ENCODE measurements around the gene XAF1.

XAF1 gene

GRCh38 chr17:6796017-6796886, 40.4 kb downstream of the XAF1 start:
- DNase-seq (ENCODE audit: low read depth): no peak
- TF ChIP-seq, protein P1, sequence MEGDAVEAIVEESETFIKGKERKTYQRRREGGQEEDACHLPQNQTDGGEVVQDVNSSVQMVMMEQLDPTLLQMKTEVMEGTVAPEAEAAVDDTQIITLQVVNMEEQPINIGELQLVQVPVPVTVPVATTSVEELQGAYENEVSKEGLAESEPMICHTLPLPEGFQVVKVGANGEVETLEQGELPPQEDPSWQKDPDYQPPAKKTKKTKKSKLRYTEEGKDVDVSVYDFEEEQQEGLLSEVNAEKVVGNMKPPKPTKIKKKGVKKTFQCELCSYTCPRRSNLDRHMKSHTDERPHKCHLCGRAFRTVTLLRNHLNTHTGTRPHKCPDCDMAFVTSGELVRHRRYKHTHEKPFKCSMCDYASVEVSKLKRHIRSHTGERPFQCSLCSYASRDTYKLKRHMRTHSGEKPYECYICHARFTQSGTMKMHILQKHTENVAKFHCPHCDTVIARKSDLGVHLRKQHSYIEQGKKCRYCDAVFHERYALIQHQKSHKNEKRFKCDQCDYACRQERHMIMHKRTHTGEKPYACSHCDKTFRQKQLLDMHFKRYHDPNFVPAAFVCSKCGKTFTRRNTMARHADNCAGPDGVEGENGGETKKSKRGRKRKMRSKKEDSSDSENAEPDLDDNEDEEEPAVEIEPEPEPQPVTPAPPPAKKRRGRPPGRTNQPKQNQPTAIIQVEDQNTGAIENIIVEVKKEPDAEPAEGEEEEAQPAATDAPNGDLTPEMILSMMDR (conservative IDR thresholded peaks at IDR 0.05; ENCODE audit: control insufficient read depth, insufficient read depth, low read depth, low read length): no peak
- H3K4me3 ChIP-seq (ENCODE audit: control insufficient read depth, low read depth, low read length): no peak overlapping the region

DNA sequence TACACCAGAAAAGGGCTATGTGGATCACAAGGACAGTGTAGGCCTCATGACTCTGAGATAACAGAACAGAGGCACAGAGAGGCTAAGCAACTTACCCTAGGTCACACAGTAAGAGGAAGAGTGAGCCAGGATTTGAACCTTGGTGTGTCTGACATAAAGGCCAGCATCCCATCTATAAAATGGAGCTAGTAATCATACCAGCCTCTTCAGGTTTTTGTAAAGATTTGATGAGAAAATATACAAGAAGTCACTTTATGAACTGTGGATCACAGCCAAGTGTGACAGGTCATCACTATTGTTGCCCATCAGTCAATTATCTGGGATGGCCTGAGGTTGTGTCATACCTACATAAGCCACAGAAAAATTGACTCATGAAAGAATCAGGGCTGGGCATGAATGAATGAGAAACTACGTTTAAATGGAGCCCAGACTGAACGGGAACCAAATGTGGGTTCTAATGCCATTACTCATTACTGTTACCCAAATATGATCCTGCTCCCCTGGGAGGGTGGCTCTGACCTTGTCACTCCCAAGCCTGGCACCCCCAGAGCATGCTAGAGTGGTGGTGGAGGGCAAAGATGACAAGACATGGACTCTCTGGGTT, 41.1 kb downstream of the XAF1 start:
- TF ChIP-seq, protein P1 (conservative IDR thresholded peaks at IDR 0.05; ENCODE audit: control insufficient read depth, insufficient read depth, low read depth, low read length): no peak

DNA sequence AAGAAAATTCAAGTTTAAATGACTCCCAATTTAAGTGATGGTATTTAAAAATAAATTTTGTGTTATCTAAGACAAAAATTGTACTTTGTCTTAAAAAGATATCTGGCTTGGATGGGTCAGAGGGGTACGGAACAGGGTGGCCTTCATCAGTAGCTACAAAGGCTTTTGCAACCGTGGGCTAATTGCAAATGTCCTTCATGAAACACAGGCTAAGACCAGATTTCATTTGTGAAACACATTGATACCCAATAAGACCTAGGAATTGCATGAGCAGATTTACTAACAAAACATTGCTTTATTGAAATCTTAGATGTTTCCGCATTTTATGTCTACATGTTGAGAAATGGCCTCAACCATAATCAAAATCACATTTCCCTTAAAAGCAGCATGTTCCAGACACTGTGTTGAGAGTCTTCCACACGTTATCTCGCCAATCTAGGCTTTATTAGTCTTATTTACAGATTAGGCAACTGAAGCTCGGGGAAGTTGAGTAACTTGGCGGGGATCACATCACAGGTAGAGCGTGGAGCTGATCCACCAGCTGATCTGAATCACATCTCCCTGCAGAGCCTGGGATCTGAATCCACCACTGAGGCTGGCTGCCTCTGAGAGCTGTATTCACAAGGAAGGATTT, 42.0 kb downstream of the XAF1 start:
- peak; percentile 35 for DNase-seq (ENCODE audit: low read depth)
- TF ChIP-seq, protein P1 (conservative IDR thresholded peaks at IDR 0.05; ENCODE audit: control insufficient read depth, insufficient read depth, low read depth, low read length): no peak
- no peak overlapping the region for H3K4me3 ChIP-seq (ENCODE audit: control insufficient read depth, low read depth, low read length)

More for the DNA sequence above, 41.1 kb downstream of the XAF1 start:
- no peak overlapping the region for H3K4me3 ChIP-seq (ENCODE audit: control insufficient read depth, low read depth, low read length)
- peak; percentile 78 for DNase-seq (ENCODE audit: low read depth)

DNA sequence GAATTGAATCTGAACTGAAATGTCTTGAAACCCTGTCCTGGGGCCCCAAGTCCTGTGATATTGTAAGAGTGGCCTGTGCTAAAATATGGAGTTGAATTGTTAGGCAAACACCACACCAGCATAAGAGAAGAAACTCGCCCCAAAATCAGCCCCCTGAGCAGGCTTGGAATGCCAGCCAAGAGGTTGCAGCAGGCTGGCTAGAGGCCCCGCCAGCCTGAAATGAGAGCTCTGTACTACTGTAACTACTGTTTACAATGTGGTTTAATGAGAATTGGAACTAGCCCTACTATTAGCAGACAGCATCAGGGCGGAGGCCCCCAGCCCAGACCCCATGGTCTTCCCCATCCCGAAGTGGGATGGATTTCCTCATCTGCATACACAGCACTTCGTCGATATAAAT, 43.9 kb downstream of the XAF1 start:
- TF ChIP-seq, protein P1 (conservative IDR thresholded peaks at IDR 0.05; ENCODE audit: control insufficient read depth, insufficient read depth, low read depth, low read length): no peak
- no peak for DNase-seq (ENCODE audit: low read depth)
- no peak overlapping the region for H3K4me3 ChIP-seq (ENCODE audit: control insufficient read depth, low read depth, low read length)

DNA sequence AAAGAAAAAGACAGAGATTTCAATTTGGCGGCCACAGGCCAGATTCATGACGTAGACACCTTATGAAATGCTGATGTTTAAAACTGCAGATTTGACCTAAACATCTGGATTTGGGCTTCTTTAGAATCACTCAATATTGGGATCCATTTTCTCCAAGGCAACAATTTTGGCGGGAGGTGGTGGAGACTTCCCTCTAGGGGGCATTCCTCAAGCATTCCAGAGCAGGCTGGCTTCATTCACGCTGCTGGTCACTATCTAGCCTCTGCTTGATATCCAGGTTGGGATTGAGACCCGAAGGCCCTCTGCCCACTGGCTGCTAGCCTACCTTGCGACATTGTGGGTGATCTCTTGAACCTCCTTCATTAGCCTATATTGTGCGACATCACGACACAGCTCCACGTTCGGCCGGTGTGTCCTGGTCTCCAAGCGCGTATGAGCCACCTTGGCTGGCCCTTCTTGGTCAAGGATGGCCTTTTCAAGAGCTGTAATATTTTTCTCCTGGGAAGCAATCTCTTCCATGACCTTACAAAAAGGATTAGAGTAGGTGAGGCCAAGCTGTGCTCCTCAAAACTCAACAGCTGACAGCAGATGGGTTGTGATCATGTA, 44.7 kb downstream of the XAF1 start:
- TF ChIP-seq, protein P1 (conservative IDR thresholded peaks at IDR 0.05; ENCODE audit: control insufficient read depth, insufficient read depth, low read depth, low read length): no peak
- H3K4me3 ChIP-seq (ENCODE audit: control insufficient read depth, low read depth, low read length): no peak overlapping the region
- no peak for DNase-seq (ENCODE audit: low read depth)

DNA sequence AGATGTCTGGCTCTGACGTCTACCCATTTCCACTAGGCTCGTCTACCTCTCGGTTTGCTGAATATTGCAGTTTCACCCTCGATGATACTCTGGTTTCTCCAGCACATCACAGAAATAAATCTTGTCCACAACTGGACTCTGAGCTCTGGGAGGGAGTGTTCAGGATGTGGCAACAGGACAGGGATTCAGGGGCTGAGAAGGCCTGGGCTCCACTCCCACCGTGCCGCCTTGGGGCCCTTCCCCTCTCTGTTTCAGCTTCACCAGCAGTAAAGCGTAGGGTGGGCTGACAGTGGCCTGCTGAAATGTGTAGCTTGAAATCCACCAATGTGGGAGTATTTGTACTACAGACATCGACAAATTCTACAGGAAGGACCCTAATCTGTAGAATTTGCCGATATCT, 55.7 kb downstream of the XAF1 start:
- TF ChIP-seq, protein P1 (conservative IDR thresholded peaks at IDR 0.05; ENCODE audit: control insufficient read depth, insufficient read depth, low read depth, low read length): no peak
- DNase-seq (ENCODE audit: low read depth): no peak
- no peak overlapping the region for H3K4me3 ChIP-seq (ENCODE audit: control insufficient read depth, low read depth, low read length)
